K562 treated with DMSO at 1 percent for 4 hours (cell line): Measurements from ENCODE around the gene FAM234B. TPM values are rescaled to one million over a fixed set of nuclear protein-coding genes. Genes with fewer than 3 reads are reported as not detected.

Source experiments
- total RNA-seq: library from RNA; unstranded; fragments of 300-600 nt; gene quantifications from 2 replicates; pipeline ENCODE4 v1.2.3, GENCODE V29; 2022; ENCODE audit not compliant: insufficient read depth

The FAM234B gene, protein sequence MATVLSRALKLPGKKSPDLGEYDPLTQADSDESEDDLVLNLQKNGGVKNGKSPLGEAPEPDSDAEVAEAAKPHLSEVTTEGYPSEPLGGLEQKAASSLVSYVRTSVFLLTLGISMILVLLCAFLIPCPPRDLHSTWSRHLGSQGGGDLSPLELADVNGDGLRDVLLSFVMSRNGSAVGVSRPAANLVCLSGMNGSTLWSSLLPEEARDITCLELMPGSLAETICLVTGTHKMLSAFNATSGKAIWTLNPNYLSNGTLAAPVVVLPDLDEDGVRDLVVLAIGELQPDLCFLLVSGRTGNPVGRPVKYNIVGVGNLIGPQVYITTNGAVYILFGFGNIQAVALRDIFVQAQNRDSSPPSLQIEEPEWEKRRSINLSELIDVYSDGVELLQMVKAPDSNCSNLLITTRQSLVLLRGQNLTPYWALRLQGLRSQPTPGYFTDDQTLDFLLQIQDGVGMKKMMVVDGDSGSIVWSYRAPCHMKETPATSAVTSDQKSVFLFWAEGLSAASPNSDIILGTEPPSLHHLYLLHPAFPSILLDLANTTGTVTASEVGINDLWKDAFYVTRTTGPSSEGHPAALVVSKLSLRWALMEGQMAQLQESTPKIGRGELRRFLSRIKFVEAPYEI
- total RNA-seq: 2.5 and 3.5 TPM in 2 replicates

DNA sequence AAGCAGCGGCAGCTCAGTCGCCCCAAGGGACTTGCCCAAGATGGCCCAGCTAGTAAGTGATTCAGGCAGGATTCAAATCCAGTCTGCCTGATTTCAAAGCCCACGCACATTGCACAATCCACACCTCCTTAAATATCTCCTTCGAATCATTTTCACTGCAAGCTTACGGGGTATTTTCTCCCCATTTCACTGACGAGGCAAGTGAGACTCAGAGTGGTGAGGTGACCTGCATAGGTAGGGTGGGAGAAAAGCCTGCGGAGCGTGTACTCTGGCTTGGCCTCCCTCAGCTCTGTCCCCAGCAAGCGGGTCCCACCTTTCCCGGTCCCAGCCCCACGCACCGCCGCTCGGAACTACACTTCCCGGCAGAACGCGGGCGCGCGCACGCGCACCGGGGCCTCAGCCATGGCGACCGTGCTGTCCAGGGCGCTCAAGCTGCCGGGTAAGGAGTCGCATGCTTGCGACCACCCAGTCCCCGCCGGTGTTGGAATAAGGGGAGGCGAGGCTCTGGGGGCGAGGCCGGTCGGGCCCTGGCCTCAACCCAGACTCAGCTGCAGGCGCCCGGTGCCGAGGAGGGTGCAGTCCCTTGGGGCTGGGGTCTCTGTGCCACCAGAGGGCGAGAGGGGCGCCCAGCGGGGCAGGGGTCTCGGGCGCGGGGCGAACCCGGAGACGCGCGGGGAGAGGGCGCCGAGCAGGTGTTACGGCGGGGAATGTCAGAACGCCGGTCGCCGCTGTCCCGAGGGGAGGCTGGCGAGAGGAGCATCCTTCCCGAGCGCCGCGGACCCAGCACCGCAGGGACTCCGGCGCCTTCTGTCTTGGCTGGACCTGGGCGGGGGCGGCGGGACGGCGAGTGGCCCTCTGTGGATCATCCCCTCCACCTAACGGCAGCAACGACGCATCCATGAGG lies at the start of gene FAM234B:
Gene FAM234B, plus strand, starts transcription at position 380 of the 904 bp plus-strand sequence. Its CDS starts 23 bp downstream, at position 403.

GRCh38 chr12:12999959-13000615 lies 44.1 kb upstream of the FAM234B start, which contains the start of gene HEBP1:
Gene HEBP1 (minus strand): TSS chr12:13000265. CDS start chr12:13000114, 151 bp downstream.

DNA sequence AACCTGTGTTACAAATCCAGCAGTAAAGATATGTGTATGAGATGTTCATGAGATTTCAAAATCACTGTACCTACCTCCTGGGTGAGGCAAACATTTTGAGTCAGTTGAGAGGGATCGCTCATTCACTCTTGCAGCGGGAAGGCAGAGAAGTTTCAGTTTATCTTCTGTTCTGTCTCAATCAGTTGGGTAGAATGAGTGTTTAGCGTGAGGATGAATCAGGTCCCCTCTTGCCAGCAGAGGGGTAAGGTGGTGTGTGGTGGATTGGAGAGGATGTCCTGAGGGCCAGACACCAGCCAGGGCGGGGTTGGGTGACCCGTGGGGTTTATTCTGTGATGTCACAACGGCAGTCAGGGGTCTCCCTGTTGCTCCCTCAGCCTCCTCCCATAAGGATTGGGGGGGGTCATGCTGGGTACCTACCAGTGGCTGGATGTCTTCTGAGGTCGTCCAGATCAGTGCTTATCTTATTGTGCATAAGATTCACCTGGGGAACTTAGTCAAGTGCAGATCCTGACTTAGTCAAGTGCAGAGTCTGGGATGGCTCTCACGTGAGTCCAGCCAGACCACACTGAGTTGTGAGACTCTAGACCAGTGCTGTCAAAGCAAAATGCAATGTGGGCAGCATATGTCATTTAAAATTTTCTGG lies 59.3 kb downstream of the FAM234B start, which contains the start of gene GSG1:
Gene GSG1, minus strand, starts transcription at position 277 of the 643 bp plus-strand sequence. Its CDS starts 155 bp downstream, at position 122.

Other genes with a start within 250 kb of the FAM234B start
- 15.8 and 19.4 TPM in 2 replicates for gene DDX47, start 231.0 kb upstream of the FAM234B start, total RNA-seq
- gene GPRC5A, start 152.8 kb upstream of the FAM234B start, total RNA-seq: not detected in 2 replicates
- gene GPRC5D, start 92.2 kb upstream of the FAM234B start, total RNA-seq: 0.99 TPM in 1 of 2 replicates, not detected in the other
- gene HEBP1, start 44.1 kb upstream of the FAM234B start, total RNA-seq: 11.2 and 14.4 TPM in 2 replicates
- gene GSG1, start 59.3 kb downstream of the FAM234B start, total RNA-seq: not detected in 2 replicates
- not detected in 2 replicates for gene EMP1, start 152.3 kb downstream of the FAM234B start, total RNA-seq